Measurements from ENCODE around the gene IFNG.
"Not testable (repeated sequence)": the region's sequence is repeated elsewhere in the genome, so short reads cannot be mapped to it uniquely, and the experiment has no call there.

Gene IFNG

GRCh38 chr12:68176257-68176656, 16.7 kb upstream of the IFNG start:
- H3K4me3 Mint-ChIP-seq = peak overlapping the region; percentile 72
- peaks cover 17% of the 10 kb centered on the region for H3K9me3 Mint-ChIP-seq
- peaks cover 77% of the 10 kb centered on the region for H3K4me1 Mint-ChIP-seq
- H3K27me3 Mint-ChIP-seq = no peaks in the 10 kb centered on the region
- peak overlapping the region; percentile 82 for H3K27ac Mint-ChIP-seq
- H3K36me3 Mint-ChIP-seq = no peaks in the 10 kb centered on the region

- Mint-ChIP-seq H3K27me3 (no peaks in the 10 kb centered on the region), H3K36me3 (no peaks in the 10 kb centered on the region), H3K4me3 (peak overlapping the region; percentile 72), H3K9me3 (peaks cover 13% of the 10 kb centered on the region), H3K27ac (peak overlapping the region; percentile 82), H3K4me1 (peaks cover 70% of the 10 kb centered on the region)
Measured at GRCh38 chr12:68175557-68176061, 16.1 kb upstream of the IFNG start.

- peaks cover 64% of the 10 kb centered on the region for H3K4me1 Mint-ChIP-seq
- not testable (repeated sequence) for H3K36me3 Mint-ChIP-seq, H3K27me3 Mint-ChIP-seq
- H3K9me3 Mint-ChIP-seq = peaks cover 13% of the 10 kb centered on the region
- peak overlapping the region; percentile 60 for H3K27ac Mint-ChIP-seq
- H3K4me3 Mint-ChIP-seq = peak overlapping the region; percentile 45
Measured at GRCh38 chr12:68174761-68175160, 15.2 kb upstream of the IFNG start.

GRCh38 chr12:68173792-68174191, 14.3 kb upstream of the IFNG start:
- Mint-ChIP-seq H3K27me3 (no peaks in the 10 kb centered on the region), H3K4me3 (no peak overlapping the region), H3K36me3 (no peaks in the 10 kb centered on the region), H3K27ac (peak overlapping the region; percentile 68), H3K9me3 (peaks cover 10% of the 10 kb centered on the region), H3K4me1 (peaks cover 55% of the 10 kb centered on the region)

DNA sequence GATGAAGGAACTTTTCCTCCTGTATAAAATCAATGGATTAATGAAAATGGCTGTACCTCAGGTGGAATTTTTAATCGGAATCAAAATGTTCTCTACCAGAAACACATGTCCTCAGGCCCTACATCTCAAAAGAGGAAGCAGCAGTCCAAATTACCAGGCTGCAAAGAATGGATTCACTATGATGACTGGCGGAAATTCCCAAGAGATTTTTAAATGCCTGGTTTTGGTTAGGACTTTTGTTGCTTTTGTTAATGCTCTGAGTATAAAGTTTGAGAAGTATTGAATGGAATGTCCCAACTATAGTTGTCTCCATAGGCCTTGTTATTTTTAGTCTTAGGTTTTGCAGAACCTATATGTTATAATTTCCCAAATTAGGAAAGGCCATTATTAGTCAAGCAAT, 11.2 kb upstream of the IFNG start:
- peaks cover 24% of the 10 kb centered on the region for H3K4me1 Mint-ChIP-seq
- no peaks in the 10 kb centered on the region for H3K36me3 Mint-ChIP-seq
- no peak overlapping the region for H3K27ac Mint-ChIP-seq
- no peaks in the 10 kb centered on the region for H3K27me3 Mint-ChIP-seq
- no peak overlapping the region for H3K4me3 Mint-ChIP-seq
- H3K9me3 Mint-ChIP-seq = peaks cover 7% of the 10 kb centered on the region

- Mint-ChIP-seq H3K4me1 (peaks cover 10% of the 10 kb centered on the region), H3K4me3 (no peak overlapping the region), H3K27ac (no peak overlapping the region)
Measured at GRCh38 chr12:68169213-68169889, 9.8 kb upstream of the IFNG start.

DNA sequence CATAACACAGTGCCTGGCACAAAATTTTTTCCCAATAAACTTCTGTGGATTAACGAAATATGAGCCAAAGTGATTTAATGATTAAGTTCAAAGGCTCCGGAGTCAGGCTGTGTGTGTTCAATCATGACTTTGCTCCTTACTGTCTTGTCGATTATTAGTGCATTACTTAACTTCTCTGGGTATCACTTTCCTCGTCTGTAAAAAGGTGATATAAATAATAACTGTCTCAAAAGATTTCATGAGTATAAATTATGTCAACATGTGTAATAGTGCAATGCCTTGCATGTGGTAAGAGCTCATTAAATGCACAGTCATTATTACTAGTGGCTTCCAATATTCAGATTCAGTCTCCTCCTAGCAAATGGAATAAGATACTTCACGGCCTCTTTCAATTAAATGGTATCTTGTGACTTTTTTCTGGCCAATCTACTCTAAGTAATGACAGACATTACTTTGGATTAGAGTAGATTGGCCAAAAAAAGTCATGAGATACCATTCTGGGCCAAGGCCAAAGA, 6.8 kb upstream of the IFNG start:
- Mint-ChIP-seq H3K4me3 (no peak overlapping the region), H3K9me3 (no peaks in the 10 kb centered on the region), H3K4me1 (peaks cover 6% of the 10 kb centered on the region), H3K27me3 (no peaks in the 10 kb centered on the region), H3K27ac (peak overlapping the region; percentile 53), H3K36me3 (no peaks in the 10 kb centered on the region)

More at GRCh38 chr12:68169213-68169889, 9.8 kb upstream of the IFNG start:
- no peaks in the 10 kb centered on the region for H3K36me3 Mint-ChIP-seq
- H3K9me3 Mint-ChIP-seq = peaks cover under 1% of the 10 kb centered on the region
- no peaks in the 10 kb centered on the region for H3K27me3 Mint-ChIP-seq

DNA sequence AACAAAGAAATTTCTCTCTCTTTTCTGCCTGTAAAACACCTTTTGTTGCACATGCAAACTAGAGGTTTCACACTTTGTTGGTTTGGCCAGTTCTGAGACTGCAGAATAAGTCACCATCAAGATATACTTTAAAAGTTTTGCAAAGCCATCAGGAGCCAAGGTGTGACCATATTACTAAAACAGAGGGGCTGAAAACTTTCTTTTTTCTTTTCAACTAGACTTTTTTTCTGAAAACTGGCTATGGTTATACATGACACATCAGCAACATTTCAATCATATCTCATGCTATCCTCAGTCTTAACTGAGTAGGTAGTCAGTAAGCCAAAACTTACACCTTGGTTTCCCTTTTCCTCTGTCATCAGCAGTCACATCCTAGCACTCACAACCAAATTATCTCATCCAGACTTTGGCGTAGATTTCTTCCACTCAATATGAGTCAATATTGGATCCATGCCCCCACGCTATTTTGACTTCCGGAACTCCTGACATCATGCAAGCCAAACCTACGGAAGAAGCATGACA, 4.1 kb upstream of the IFNG start:
- Mint-ChIP-seq H3K27ac (no peak overlapping the region), H3K36me3 (no peaks in the 10 kb centered on the region), H3K27me3 (no peaks in the 10 kb centered on the region), H3K9me3 (no peaks in the 10 kb centered on the region), H3K4me1 (peaks cover 11% of the 10 kb centered on the region), H3K4me3 (no peak overlapping the region)

DNA sequence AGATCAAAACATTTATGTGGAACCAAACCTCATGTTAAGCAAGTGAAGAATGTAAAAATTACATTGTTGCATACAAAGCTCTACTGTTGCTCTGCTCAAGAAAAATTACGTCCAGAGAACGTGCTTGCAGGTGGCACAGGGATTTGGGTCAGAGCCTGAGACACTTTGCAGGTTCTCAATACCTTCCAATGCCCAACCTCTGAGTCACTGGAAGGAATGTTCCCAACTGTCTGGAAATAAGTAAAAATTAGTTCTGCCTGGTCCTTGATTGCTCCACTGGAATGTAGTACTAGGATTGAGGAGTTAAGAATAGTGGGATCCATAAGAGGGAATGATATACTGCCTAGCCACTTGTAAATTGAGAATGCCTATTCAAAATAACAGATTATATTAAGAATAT, 2.8 kb upstream of the IFNG start:
- H3K27ac Mint-ChIP-seq = no peak overlapping the region
- no peaks in the 10 kb centered on the region for H3K9me3 Mint-ChIP-seq
- H3K4me1 Mint-ChIP-seq = peaks cover 21% of the 10 kb centered on the region
- H3K4me3 Mint-ChIP-seq = no peak overlapping the region
- no peaks in the 10 kb centered on the region for H3K36me3 Mint-ChIP-seq
- H3K27me3 Mint-ChIP-seq = no peaks in the 10 kb centered on the region

GRCh38 chr12:68158432-68158831, 1.1 kb downstream of the IFNG start:
- Mint-ChIP-seq H3K27me3 (no peaks in the 10 kb centered on the region), H3K36me3 (peaks cover 1% of the 10 kb centered on the region), H3K27ac (no peak overlapping the region), H3K4me3 (peak overlapping the region; percentile 20), H3K9me3 (no peaks in the 10 kb centered on the region), H3K4me1 (peaks cover 27% of the 10 kb centered on the region)

DNA sequence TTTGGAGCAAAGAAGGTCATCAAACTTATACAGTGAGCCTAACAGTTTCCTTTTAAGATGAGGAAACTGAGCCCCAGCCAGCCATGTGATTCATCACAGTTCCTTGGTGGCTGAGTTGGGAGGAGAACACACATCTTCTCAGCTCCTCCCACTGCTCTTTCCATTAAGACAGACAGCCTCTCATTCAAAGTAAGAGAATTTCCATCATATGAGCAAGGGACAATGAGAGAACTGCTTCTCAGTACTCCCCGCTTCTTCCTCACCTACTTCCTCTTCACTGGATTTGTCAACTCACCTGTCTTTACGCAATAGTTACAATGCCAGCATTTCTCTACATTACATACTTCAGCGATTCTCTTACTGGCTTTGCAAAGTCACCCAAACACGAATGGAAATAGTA, 2.2 kb downstream of the IFNG start:
- H3K4me3 Mint-ChIP-seq = peak overlapping the region; percentile 30
- peak overlapping the region; percentile 81 for H3K27ac Mint-ChIP-seq
- peaks cover 26% of the 10 kb centered on the region for H3K4me1 Mint-ChIP-seq
- H3K9me3 Mint-ChIP-seq = no peaks in the 10 kb centered on the region
- H3K27me3 Mint-ChIP-seq = no peaks in the 10 kb centered on the region
- H3K36me3 Mint-ChIP-seq = peaks cover 1% of the 10 kb centered on the region

DNA sequence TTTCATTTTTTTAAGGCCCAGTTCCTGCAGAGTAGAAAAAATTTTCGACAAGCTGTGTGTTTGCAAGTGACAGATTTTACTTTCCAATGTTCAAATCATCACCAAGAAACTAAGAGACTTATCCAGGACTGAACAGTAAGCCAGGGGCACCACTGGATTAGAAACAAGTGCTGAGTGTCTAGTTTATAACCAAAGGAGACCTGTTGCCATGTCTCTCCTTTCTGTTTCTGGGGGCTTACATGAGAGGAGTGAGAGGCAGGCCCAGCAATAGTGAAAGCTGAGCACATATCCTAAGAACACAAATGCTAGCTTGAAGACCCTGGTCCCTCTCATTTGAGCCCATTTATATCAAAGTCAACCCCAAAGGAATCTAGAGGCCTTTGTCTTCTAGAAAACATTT, 2.9 kb downstream of the IFNG start:
- Mint-ChIP-seq H3K9me3 (no peaks in the 10 kb centered on the region), H3K36me3 (peaks cover 1% of the 10 kb centered on the region), H3K4me1 (peaks cover 26% of the 10 kb centered on the region), H3K27me3 (no peaks in the 10 kb centered on the region), H3K4me3 (no peak overlapping the region), H3K27ac (no peak overlapping the region)

DNA sequence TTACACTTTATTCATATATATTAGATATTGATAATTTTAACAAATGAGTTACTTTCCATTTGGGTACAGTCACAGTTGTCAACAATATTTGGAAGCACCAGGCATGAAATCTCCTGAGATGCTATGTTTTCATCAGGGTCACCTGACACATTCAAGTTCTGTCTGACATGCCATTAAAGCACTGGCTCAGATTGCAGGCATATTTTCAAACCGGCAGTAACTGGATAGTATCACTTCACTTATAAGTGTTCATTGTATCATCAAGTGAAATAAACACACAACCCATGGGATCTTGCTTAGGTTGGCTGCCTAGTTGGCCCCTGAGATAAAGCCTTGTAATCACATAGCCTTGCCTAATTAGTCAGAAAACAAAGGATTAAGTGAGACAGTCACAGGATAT, 4.8 kb downstream of the IFNG start:
- Mint-ChIP-seq H3K4me1 (peaks cover 30% of the 10 kb centered on the region), H3K27me3 (no peaks in the 10 kb centered on the region), H3K9me3 (no peaks in the 10 kb centered on the region), H3K36me3 (peaks cover 1% of the 10 kb centered on the region), H3K27ac (no peak overlapping the region), H3K4me3 (no peak overlapping the region)

DNA sequence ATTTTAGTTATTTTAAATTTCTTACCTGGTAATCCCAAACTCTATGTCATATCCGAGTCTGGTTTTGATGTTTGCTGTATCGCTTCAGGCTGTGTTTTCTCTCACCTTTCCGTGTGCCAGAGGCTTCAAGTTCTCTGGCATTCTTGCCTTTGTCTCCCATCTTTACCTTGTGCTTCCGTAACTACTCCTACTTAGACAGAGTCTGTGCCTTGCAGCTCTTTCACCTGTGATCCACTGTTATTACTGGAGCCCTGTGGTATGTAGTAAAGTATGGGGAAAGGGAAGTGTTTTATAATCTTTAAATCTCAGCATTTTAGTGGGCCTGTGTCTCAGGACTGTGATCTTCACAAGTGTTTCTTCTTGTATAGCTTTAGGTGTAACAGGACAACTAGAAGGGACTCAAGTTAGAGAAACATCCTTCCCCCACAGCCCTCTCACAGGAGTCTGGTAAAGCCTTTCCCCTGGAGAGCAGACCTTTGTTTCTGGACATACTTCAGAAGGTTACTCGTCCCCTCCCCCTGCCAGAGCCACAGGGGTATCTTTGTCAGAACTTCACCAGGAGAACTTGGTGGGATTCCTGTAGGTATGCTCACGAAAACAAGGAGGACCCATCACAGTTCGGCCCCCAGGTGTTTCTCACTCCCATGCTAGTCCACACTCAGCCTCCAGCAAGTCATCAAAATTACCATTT, 11.1 kb downstream of the IFNG start:
- Mint-ChIP-seq H3K27me3 (no peaks in the 10 kb centered on the region), H3K36me3 (no peaks in the 10 kb centered on the region), H3K4me1 (peaks cover 9% of the 10 kb centered on the region), H3K27ac (no peak overlapping the region), H3K4me3 (no peak overlapping the region), H3K9me3 (no peaks in the 10 kb centered on the region)

DNA sequence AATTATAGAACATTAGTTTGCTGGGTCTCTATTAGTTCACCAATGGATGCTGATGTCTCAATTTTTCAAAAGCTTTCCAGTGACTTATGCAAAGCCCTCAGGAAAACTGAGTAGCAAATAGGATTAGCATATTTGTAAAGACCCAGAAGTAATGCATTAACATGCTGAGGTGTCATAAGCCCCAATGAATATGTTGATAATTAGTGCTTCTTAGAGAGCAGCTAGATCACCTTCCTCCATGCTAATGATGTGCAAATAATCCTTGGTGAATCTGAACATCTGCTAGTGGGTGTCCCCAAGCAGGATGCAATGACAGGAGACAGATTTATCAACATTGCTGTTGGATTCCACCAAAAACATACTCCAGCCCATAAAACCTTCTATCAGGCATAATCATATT, 19.0 kb downstream of the IFNG start:
- no peaks in the 10 kb centered on the region for H3K27me3 Mint-ChIP-seq
- no peak overlapping the region for H3K4me3 Mint-ChIP-seq
- H3K4me1 Mint-ChIP-seq = peaks cover 43% of the 10 kb centered on the region
- no peaks in the 10 kb centered on the region for H3K36me3 Mint-ChIP-seq
- H3K27ac Mint-ChIP-seq = no peak overlapping the region
- H3K9me3 Mint-ChIP-seq = no peaks in the 10 kb centered on the region

- no peak overlapping the region for H3K4me3 Mint-ChIP-seq
- H3K9me3 Mint-ChIP-seq = no peaks in the 10 kb centered on the region
- H3K27me3 Mint-ChIP-seq = no peaks in the 10 kb centered on the region
- peaks cover 43% of the 10 kb centered on the region for H3K4me1 Mint-ChIP-seq
- no peaks in the 10 kb centered on the region for H3K36me3 Mint-ChIP-seq
- H3K27ac Mint-ChIP-seq = no peak overlapping the region
Measured at GRCh38 chr12:68139941-68140340, 19.6 kb downstream of the IFNG start.
